SIG-M5 (cell line): ENCODE data around the gene ADAMTS17.
"Not testable (repeated sequence)": the region's sequence is repeated elsewhere in the genome, so short reads cannot be mapped to it uniquely, and the experiment has no call there.

Source experiments
- DNase-seq: peaks from one replicate; lab custom pipeline; 2025; lab: John Stamatoyannopoulos, UW

The ADAMTS17 gene

DNA sequence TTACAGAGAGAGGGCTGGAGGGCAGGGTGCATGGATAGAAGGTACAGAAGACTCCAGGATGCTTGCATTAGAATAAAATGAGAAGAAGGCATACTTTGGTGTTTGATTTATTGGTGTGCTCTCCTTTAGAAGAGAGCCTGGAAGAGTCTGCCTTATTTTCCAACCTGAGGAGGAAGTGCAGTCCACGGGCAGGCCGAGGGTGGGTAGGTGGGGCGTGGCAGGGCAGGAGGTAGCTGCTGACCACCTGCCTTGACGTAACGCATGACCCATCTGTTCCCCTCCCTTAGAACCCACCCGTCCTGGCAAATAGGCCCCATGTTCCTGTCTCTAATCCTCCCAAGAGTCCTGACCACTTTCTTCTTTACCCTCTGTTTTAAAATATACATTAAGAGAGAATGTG lies 386.2 kb downstream of the ADAMTS17 start:
- no peak for DNase-seq

DNA sequence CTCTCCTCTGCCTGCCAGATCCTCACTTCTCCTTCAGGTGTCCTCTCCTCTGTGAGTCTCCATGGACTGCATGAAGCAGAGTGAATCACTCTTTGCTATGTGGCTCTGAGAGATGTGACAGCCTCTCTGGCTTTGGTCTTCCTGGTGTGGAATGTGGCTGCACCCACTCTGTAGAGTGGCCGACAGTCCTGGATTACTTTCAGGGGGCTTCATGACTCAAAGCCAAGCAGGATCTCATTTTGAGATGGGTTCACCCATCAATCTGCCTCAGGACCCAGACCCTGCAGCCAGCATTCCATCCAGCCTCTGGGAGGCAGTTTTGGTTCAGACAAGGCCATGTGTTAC lies 386.6 kb downstream of the ADAMTS17 start:
- no peak for DNase-seq

DNA sequence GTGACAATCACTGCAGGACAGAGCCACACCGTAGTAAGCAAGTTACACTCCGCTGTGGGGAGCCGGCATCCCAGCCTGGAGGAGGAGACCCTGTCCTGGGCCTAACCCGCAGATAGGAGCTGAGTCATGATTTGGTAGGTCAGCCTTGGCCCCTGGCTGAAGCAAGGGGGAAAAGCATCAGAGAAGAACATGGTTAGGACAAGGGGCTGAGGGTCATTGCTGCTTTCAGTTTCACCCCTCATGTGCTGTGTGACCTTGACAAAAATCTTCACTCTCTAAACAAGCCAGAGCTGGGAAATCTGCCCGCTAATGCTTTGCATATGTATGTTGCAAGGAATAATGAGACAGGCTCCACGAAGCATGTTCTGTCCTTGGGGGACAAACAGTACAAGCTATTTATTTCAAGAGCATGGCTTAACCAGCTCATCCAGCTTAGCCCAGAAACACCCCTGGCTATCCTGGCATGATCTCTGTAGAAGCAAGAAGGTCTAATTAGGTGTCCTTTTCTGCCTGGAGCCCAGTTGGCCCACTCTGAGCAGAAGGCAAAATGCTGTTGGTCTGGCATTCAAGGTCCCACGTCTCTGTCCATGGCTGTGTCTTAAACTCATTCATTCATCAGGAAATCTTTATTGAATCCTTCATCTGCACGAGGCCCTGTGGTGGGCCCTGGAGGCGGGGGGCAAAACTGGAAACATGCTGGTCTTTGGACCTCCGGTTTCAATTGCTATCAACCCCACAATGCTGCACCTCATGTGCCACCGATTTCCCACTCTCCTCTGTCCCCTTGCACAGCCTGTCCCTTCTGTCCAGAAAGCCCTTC lies 387.2 kb downstream of the ADAMTS17 start:
- no peak for DNase-seq

DNA sequence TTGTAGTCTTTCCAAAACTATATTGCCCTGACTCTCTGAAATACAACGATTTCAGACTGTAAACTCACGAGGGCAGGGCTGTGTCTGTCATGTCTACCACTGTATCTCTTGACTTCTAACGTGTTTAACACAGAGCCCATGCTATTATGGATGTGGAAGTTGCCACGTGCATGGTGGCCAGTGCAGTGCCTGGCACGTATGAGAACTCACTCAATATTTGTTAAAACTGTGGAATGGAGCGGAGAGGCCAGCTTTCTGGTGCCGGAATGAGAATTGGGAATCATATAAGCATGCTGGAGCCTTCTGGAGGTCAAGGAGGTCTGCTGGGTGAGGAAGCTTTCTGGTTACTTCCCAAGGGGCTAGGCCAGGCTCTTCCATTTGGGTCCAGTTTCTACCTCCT lies 387.9 kb downstream of the ADAMTS17 start:
- DNase-seq = no peak

DNA sequence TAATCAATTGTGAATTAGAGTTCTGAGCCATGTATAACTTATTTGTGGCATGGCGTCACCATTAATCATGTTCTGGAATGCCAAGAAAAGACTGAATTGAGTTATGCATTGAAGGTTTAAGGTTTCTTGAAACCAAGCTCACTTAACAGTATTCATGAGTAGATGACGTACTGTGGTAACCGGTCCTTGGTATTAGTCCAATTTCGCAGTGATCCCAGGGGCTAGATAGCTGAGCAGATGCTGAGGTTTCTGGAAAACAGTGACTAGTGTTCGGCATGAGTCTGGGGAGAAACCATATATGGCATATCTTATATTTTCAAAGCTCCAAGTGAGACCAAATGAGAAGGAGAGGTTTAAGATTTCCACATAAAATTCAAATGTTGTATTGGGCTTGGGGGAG lies 390.3 kb downstream of the ADAMTS17 start:
- no peak for DNase-seq

DNA sequence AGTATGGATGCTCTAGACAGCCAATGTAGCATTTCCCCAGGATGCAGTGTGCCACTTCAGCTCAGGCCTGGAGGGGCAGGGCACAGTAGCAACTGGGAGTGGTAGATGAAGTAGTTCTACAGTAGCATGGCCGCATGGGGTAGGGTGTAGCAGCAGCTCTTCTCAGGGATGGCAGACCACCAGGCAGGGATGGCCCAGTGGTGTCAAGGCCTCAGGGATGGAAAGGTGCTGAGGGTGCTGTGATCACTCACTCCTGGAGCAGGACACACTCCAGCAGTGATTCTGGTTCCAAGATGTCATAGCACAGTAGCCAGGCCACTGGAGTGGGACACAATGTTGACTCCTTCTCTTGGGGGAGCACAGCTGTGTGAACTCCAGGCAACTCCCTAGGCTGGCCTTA lies 397.6 kb downstream of the ADAMTS17 start:
- no peak for DNase-seq

DNA sequence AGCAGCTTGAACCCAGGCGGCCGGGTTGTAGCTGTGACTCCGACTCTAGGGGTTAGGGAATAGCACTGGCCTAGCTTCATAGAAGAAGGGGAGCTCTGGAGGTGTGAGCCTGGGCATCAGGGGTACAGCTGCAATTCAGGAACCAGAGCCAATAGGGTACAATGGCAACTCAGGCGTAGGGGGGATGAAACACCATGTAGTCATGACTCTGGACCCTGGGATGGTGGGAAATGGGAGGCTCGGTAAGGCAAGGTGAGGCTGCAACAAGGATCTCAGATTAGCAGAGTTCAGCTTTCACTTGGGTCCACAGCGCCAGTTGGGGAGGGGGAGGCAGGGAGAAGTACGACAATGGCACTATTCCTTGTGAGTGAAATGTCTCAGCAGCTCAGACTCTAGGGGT lies 398.3 kb downstream of the ADAMTS17 start:
- no peak for DNase-seq

DNA sequence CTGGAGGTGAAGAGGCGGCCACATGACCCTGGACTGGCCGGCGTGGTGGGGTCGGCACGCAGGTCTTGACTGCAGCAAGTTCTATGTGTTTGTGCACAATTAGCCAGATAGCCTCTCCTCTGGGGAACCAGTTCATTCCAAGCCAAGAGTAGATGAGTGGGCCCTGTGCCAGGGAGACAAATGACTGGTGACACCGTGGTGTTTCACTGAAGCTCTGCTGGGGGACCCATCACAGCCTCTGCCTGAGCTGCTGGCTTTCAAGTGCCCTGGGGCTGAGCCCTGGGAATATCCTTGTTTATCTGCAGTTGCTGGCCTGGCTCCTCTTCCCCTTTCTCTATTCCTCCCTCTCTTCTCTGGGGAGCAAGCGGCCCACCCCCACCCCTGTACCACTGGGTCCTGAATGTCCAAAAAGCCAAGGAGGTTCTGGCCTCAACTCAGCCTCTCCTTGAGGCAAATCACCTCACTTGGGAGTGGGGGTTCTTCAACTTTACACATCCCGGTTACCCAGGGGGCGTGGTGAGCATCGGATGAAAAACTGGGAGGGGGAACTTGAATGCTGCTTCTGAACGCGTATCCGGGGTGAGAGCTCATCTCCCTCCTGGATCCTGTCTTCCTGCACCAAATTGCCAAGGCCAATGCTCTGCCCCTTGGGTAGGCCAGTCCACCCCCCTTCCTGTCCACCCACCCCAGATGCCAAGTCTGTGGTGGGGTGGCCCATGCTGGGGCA lies 408.9 kb downstream of the ADAMTS17 start:
- no peak for DNase-seq

DNA sequence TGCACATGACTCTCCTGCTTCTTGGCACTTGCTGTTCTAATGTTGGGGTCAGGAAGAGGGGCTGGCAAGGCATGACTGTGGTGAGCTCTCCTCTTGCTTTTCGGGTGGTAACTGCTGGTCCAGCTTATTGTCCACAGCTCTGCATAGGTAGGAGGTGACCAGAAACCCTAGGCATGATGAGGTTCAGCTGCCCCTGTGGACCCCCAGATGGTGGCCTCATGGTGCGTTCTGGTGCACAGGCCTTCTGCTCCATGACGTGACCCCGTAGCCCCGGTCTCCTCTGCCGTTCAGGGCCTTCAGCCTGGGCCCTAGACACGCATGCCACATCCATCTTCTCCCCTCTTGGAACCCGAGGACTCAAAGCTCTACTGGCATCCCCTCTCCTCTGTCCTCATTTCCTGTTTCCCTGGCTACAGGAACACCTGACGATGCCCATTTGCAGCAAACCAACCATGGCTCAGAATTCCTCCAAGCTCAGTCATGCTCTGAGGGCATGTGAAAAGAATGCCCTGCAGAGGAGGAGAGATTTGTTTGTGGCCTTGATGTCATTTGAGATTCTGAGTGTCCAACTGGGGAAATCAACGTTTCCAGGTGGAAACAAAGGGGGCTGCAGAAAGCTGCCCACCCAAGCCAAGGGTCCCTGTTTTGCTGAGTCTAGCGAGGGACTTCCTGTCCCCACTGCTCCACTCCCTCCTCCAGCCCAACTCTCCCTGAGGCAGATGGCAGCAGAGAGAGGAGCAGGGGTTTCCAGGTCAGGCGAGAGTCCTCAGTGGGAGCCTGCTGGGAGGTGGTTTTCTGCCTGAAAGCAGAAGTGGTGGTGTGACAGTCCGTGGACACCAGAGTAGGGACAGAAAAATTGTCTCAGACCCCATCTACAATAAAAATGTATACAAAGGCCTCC lies 409.8 kb downstream of the ADAMTS17 start:
- no peak for DNase-seq

DNA sequence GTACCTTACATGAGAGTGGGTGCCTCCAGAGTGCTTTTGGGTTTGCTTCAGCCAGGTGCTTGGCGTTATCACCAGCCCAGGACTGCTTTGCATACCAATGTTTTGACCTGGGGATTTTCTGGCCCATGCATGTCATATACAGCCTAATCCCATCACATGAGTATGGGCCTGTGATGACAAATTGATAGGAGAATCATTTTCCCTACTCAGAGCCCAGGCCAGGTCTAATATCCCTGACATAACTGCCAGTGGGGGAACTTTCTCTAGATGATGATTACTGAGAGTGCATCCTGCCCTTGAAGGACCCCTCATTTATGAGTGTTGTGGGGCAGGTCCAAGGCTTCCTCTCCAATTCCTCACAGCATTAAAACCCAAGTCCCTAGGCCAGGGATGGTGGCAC lies 411.1 kb downstream of the ADAMTS17 start:
- DNase-seq = no peak

DNA sequence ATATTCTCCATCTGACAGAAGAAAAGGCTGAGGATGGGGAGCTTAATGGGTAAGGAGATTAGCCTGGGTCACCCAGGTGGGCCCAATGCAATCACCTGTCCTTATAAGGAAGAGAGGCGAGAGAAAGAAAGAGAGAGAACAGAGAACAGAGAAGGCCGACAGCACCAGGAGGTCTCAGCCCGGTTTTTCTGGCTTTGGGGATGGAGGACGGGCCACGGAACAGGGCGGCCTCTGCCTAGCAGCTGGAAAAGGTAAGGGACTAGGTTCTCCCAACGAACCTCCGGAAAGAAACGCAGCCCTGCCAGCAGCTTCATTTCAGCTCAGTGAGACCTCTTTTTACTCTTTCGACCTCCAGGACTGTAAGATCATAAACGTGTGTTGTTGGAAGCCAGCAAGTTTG lies 412.5 kb downstream of the ADAMTS17 start:
- no peak for DNase-seq

DNA sequence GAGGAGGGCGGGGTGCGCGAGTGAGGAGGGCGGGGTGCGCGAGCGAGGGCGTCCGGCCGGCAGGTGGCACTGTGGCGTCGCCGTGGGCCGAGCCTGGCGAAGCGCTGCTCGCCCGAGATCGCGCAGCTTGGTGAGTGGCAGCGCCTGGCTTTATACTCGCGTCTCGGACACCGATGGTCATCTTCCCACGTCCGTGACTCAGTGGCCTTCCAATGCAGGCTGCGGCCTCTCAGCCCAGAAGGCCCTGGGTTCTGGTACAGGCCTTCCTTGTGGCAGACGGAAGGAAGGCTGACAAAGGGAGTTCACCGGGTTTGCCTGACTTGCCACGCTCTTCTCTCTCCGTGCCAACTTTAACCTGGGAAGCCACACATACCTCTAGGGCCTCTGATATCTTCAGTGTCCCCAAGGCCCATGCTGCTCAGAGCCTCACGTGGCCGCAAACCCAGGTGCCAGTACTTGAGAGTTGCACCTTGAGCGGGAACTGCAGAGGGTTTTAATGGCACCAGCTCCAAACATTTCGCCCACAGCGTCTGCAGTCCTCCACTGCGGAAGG lies 413.3 kb downstream of the ADAMTS17 start:
- no peak for DNase-seq

DNA sequence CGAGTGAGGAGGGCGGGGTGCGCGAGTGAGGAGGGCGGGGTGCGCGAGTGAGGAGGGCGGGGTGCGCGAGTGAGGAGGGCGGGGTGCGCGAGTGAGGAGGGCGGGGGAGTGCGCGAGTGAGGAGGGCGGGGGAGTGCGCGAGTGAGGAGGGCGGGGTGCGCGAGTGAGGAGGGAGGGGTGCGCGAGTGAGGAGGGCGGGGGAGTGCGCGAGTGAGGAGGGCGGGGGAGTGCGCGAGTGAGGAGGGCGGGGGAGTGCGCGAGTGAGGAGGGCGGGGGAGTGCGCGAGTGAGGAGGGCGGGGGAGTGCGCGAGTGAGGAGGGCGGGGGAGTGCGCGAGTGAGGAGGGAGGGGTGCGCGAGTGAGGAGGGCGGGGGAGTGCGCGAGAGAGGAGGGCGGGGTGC lies 415.2 kb downstream of the ADAMTS17 start:
- DNase-seq = not testable (repeated sequence)

DNA sequence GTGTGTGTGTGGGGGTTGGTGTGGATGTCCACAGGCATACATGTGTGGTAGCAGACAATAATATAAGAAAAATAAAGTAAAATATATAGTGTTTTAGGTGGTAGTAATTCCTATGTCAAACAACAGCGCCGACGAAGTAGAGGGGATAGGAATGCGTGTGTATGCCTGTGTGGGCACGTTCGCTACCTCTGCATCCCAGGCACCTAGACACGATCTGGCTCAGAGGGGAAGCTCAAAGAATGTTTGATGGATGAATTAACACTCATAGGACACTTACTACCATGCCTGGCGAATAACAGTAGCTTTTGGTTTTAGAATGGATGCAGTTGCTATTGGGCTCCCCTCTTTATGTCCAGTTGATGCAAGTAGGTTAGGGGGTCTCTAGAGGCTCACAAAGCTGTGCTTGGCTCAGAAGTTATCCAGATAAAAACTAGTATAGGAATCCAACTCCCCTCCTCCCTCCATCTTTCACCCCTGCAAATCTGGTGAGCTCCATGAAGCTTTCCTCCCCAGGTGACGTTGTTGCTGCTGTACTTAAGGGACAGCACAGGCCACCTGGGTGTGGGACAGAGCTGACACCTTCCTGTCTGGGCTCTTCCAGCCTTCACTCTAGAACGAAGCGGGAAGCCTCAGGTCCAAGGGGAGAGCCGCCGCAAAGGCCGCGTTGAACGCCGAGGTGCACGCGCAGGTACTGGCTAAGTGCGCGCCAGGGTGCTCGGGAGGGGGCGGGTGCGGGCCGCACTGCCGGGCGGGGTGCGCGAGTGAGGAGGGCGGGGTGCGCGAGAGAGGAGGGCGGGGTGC lies 415.9 kb downstream of the ADAMTS17 start:
- DNase-seq = no peak

DNA sequence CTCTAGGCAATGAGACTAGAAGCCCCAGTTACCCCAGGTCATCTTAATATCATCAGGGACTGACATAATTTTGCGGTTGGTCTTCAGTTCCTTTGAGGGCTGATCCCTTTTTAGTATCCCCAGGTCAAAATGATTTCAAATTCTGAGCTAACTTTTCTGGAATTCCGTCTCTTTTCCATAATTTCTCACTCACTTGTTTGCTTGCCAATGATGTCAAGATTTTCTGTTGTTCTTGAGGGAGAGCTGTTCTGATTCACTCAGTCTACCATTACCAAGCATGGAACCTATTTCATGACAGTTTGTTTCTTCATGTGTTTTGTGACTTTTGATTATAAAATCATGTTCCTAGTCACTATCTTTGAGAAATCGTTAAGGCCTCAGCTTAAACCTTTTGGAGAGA lies 418.1 kb downstream of the ADAMTS17 start:
- no peak for DNase-seq
